Liver (tissue), 9 donors: Measurements from ENCODE around the gene CDH15. TPM values are rescaled to one million over a fixed set of nuclear protein-coding genes. Genes with fewer than 3 reads are reported as not detected.

Source experiments
- DNase-seq: peaks from one replicate; pipeline ENCODE4 v3.0.0-alpha.2; 2017; ENCODE audit warnings: low spot score
- H3K27ac ChIP-seq, 2 donors: one replicate each; pipeline ENCODE4 v1.7.0; 2013; ENCODE audit warnings: inconsistent platforms in 2 of 2, low read length in 2 of 2, control low read depth in 1 of 2, low read depth in 1 of 2, mild to moderate bottlenecking in 1 of 2
- H3K27me3 ChIP-seq, 4 donors: one replicate each; pipeline versions ENCODE4 v1.6.1 to v1.7.0; 2013; ENCODE audit warnings: low read length in 3 of 4, inconsistent platforms in 1 of 4, mild to moderate bottlenecking in 1 of 4, moderate library complexity in 1 of 4; ENCODE audit not compliant: control insufficient read depth in 4 of 4, insufficient read depth in 4 of 4
- H3K36me3 ChIP-seq, 4 donors: one replicate each; pipeline versions ENCODE4 v1.6.1 to v1.7.0; 2013; ENCODE audit warnings: low read length in 3 of 4, mild to moderate bottlenecking in 3 of 4, low read depth in 1 of 4, moderate library complexity in 1 of 4; ENCODE audit not compliant: control insufficient read depth in 4 of 4, insufficient read depth in 3 of 4
- H3K4me1 ChIP-seq, 4 donors: one replicate each; pipeline versions ENCODE4 v1.6.1 to v1.7.0; 2013; ENCODE audit warnings: low read length in 3 of 4, mild to moderate bottlenecking in 3 of 4, moderate library complexity in 1 of 4; ENCODE audit not compliant: control insufficient read depth in 4 of 4, insufficient read depth in 4 of 4
- H3K4me3 ChIP-seq, 3 donors: one replicate each; pipeline versions ENCODE4 v1.6.1 to v1.7.0; 2013; ENCODE audit warnings: low read length in 3 of 3, control low read depth in 1 of 3, low read depth in 1 of 3, mild to moderate bottlenecking in 1 of 3
- H3K9ac ChIP-seq, 2 donors: one replicate each; pipeline ENCODE4 v1.7.0; 2013; ENCODE audit warnings: low read length in 2 of 2, mild to moderate bottlenecking in 2 of 2, moderate library complexity in 2 of 2, control low read depth in 1 of 2, low read depth in 1 of 2
- H3K9me3 ChIP-seq, 4 donors: one replicate each; pipeline versions ENCODE4 v1.6.1 to v1.7.0; 2013; ENCODE audit warnings: low read length in 3 of 4; ENCODE audit not compliant: control insufficient read depth in 4 of 4
- GABPA ChIP-seq, 2 donors: IDR thresholded peaks in 1 of 2; conservative IDR thresholded peaks in 1 of 2; 2 replicates each; pipeline ENCODE4 v1.6.1; 2016; ENCODE audit warnings: antibody characterized with exemption in 2 of 2, mild to moderate bottlenecking in 1 of 2, moderate library complexity in 1 of 2
- HNF4A ChIP-seq, 2 donors: conservative IDR thresholded peaks; 2 replicates each; pipeline ENCODE4 v1.6.1; 2016; ENCODE audit warnings: antibody characterized with exemption in 2 of 2, mild to moderate bottlenecking in 2 of 2
- HNF4G ChIP-seq: IDR thresholded peaks from 2 replicates; pipeline ENCODE4 v1.6.1; 2016; ENCODE audit warnings: antibody characterized with exemption
- JUND ChIP-seq, 2 donors: IDR thresholded peaks; 2 replicates each; pipeline ENCODE4 v1.6.1; 2016; ENCODE audit warnings: antibody characterized with exemption in 2 of 2
- RAD21 ChIP-seq, 2 donors: IDR thresholded peaks; 2 replicates each; pipeline ENCODE4 v1.6.1; 2016; ENCODE audit warnings: antibody characterized with exemption in 2 of 2, mild to moderate bottlenecking in 2 of 2
- REST ChIP-seq: IDR thresholded peaks from 2 replicates; pipeline ENCODE4 v1.6.1; 2016; ENCODE audit warnings: antibody characterized with exemption, mild to moderate bottlenecking
- RXRA ChIP-seq, 2 donors: IDR thresholded peaks; 2 replicates each; pipeline ENCODE4 v1.6.1; 2017 to 2018; ENCODE audit warnings: antibody characterized with exemption in 2 of 2, mild to moderate bottlenecking in 1 of 2
- ZBTB33 ChIP-seq: IDR thresholded peaks from 2 replicates; pipeline ENCODE4 v1.6.1; 2016; ENCODE audit warnings: antibody characterized with exemption
- WGBS: extraction: QIAGEN DNeasy Blood & Tissue Kit; methylation state at CpG from one replicate; pipeline ENCODE4 v1.1.7; 2013; 5-methylcytosine and 5-hydroxymethylcytosine counted together
- polyA plus RNA-seq, 2 donors: library from polyadenylated mRNA; stranded (reverse) in 1 of 2; unstranded in 1 of 2; fragments of 200-250 nt in 1 of 2; fragments of >200 nt in 1 of 2; fragmentation: Nextera tagmentation in 1 of 2; extraction: Ambion mirVana in 1 of 2; gene quantifications; one replicate each; pipeline versions ENCODE4 v1.2.1 to v1.2.3, GENCODE V29; 2013 to 2015
- total RNA-seq, 2 donors: library from RNA; depleted of rRNA; stranded (reverse); fragments of >200 nt; gene quantifications; one replicate each; pipeline ENCODE4 v1.2.3, GENCODE V29; 2014
- TF ChIP-seq, protein P1 (sequence below): fragments of 150-350 bp; IDR thresholded peaks from 2 replicates; pipeline ENCODE4 v1.5.1; 2017; ENCODE audit warnings: improper control_type of control experiment, low read depth, low read length; ENCODE audit not compliant: missing input control
- TF ChIP-seq, protein P2 (sequence below): IDR thresholded peaks from 2 replicates; pipeline ENCODE4 v1.6.1; 2016; ENCODE audit warnings: antibody characterized with exemption
- donor health status: healthy.
- donor health status: healthy.
- donor health status: healthy.
- donor health status: healthy.
- donor health status: healthy.

The CDH15 gene
- total and polyA plus RNA-seq, 4 donors = 0.12 TPM; not detected in 3

- no peak overlapping the region for H3K27ac ChIP-seq
- no peak overlapping the region for H3K9ac ChIP-seq
- 88% methylated on average over 29 of the region's 29 CpGs for WGBS
- H3K27me3 ChIP-seq = no peaks in the 10 kb centered on the region
- H3K9me3 ChIP-seq = no peaks in the 10 kb centered on the region
- H3K4me3 ChIP-seq = no peak overlapping the region
- TF ChIP-seq REST (no peak), ZBTB33 (no peak), RXRA (IDR thresholded peaks at IDR 0.05) (no peak), GABPA (IDR thresholded peaks at IDR 0.05 in 1 of 2, conservative IDR thresholded peaks at IDR 0.05 in 1 of 2) (no peak), HNF4A (conservative IDR thresholded peaks at IDR 0.05) (no peak)
- TF ChIP-seq, protein P1, sequence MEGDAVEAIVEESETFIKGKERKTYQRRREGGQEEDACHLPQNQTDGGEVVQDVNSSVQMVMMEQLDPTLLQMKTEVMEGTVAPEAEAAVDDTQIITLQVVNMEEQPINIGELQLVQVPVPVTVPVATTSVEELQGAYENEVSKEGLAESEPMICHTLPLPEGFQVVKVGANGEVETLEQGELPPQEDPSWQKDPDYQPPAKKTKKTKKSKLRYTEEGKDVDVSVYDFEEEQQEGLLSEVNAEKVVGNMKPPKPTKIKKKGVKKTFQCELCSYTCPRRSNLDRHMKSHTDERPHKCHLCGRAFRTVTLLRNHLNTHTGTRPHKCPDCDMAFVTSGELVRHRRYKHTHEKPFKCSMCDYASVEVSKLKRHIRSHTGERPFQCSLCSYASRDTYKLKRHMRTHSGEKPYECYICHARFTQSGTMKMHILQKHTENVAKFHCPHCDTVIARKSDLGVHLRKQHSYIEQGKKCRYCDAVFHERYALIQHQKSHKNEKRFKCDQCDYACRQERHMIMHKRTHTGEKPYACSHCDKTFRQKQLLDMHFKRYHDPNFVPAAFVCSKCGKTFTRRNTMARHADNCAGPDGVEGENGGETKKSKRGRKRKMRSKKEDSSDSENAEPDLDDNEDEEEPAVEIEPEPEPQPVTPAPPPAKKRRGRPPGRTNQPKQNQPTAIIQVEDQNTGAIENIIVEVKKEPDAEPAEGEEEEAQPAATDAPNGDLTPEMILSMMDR = no peak
- no peak for DNase-seq
- H3K4me1 ChIP-seq = no peaks in the 10 kb centered on the region
- no peaks in the 10 kb centered on the region for H3K36me3 ChIP-seq
Observed at GRCh38 chr16:89160977-89161701, 10.4 kb upstream of the CDH15 start.

GRCh38 chr16:89161763-89162713 lies 9.5 kb upstream of the CDH15 start:
- Histone ChIP-seq H3K4me1 (peaks cover 0 to 2% (median 0%) of the 10 kb centered on the region in 4 donors), H3K27me3 (no peaks in the 10 kb centered on the region), H3K27ac (no peak overlapping the region), H3K36me3 (no peaks in the 10 kb centered on the region), H3K9me3 (no peaks in the 10 kb centered on the region), H3K4me3 (no peak overlapping the region), H3K9ac (no peak overlapping the region)
- no peak for DNase-seq
- no peak for TF ChIP-seq JUND (IDR thresholded peaks at IDR 0.05)
- TF ChIP-seq, protein P2, sequence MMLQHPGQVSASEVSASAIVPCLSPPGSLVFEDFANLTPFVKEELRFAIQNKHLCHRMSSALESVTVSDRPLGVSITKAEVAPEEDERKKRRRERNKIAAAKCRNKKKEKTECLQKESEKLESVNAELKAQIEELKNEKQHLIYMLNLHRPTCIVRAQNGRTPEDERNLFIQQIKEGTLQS = no peak
- TF ChIP-seq RXRA (IDR thresholded peaks at IDR 0.05) = no peak
- no peak for TF ChIP-seq HNF4G
- TF ChIP-seq RAD21 (IDR thresholded peaks at IDR 0.05) = no peak
- TF ChIP-seq, protein P1 = no peak
- WGBS = 83% methylated on average over 40 of the region's 40 CpGs
